Keratinocyte (primary cell): Measurements from ENCODE around the gene ALOX5AP.

Experiments
- CTCF ChIP-seq, 3 experiments: IDR thresholded peaks in 1 of 3; conservative IDR thresholded peaks in 1 of 3; optimal IDR thresholded peaks in 1 of 3; 2 replicates in 2 of 3; 3 replicates in 1 of 3; pipeline versions ENCODE3 to v1.5.1; 2011; ENCODE audit warnings: low read length in 3 of 3, mild to moderate bottlenecking in 3 of 3, moderate library complexity in 2 of 3, control low read depth in 1 of 3, inconsistent platforms in 1 of 3; ENCODE audit not compliant: insufficient read depth in 2 of 3; ENCODE audit errors: extremely low read depth in 1 of 3
- EZH2 ChIP-seq: IDR thresholded peaks from one replicate; pipeline ENCODE4 v1.6.1; 2012; ENCODE audit warnings: inconsistent platforms, mild to moderate bottlenecking, low read length, moderate library complexity

DNA sequence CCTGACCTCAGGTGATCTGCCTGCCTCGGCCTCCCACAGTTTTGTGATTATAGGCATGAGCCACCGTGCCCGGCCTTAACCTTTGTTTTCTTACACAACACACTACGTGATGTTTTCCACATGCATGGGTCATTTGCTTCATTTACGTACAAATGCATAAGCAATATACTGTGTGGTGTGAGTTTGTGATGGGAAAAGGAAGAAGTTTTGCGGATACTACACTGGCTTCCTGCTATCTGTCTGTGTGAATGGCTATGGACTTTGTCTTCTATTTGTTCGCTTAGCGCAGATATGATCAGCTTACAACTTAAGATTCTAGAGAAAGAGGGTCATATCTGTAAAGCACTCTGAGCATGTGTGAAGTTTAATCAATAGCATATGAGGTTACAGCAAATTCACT is 5.5 kb upstream of the ALOX5AP start:
- TF ChIP-seq EZH2, result no peak
- TF ChIP-seq CTCF (optimal IDR thresholded peaks at IDR 0.05 in 1 of 3, IDR thresholded peaks at IDR 0.05 in 1 of 3, conservative IDR thresholded peaks at IDR 0.05 in 1 of 3; ENCODE audit: extremely low read depth in 1 of 3, insufficient read depth in 2 of 3, low read length in 3 of 3), result no peak
